AG09319 (cell line): ENCODE results near the gene SSR3.
A peak's percentile ranks its signal among the peaks of the same experiment; 100 is the strongest.

Experiments
- DNase-seq: peaks from one replicate; pipeline ENCODE4 v3.0.0-alpha.2; 2010; ENCODE audit warnings: low read depth; ENCODE audit errors: extremely low read depth
- CTCF ChIP-seq: IDR thresholded peaks from 2 replicates; pipeline ENCODE4 v1.5.1; 2011; ENCODE audit warnings: low read depth, mild to moderate bottlenecking, inconsistent platforms, low read length, moderate library complexity

Gene SSR3

GRCh38 chr3:156535798-156536197 is 19.1 kb downstream of the SSR3 start:
- DNase-seq, result no peak
- no peak for TF ChIP-seq CTCF

GRCh38 chr3:156535162-156535627 is 19.7 kb downstream of the SSR3 start:
- DNase-seq, result peak; percentile 89
- peak; percentile 30 for TF ChIP-seq CTCF

- TF ChIP-seq CTCF, result no peak
- no peak for DNase-seq
These were observed 21.7 kb downstream of the SSR3 start for GRCh38 chr3:156533205-156533604.

GRCh38 chr3:156532730-156533129 is 22.2 kb downstream of the SSR3 start:
- TF ChIP-seq CTCF, result no peak
- DNase-seq, result no peak

GRCh38 chr3:156530980-156531379 is 23.9 kb downstream of the SSR3 start:
- no peak for TF ChIP-seq CTCF
- no peak for DNase-seq

- no peak for TF ChIP-seq CTCF
- DNase-seq, result no peak
These were observed 27.9 kb downstream of the SSR3 start for GRCh38 chr3:156527060-156527459.

- DNase-seq, result no peak
- TF ChIP-seq CTCF, result no peak
These were observed 29.1 kb downstream of the SSR3 start for GRCh38 chr3:156525808-156526207.

GRCh38 chr3:156522673-156523072 is 32.2 kb downstream of the SSR3 start:
- no peak for DNase-seq
- no peak for TF ChIP-seq CTCF
